PC-3 (cell line): ENCODE measurements around the gene PROSER3. TPM values are rescaled to one million over a fixed set of nuclear protein-coding genes. Genes with fewer than 3 reads are reported as not detected.

Experiments
- ATAC-seq: fragments of 200-7000 bp; cut with Tn5 transposase; 2 replicates; pipeline ENCODE4 v1.9.1; 2020; ENCODE audit warnings: mild to moderate bottlenecking, moderate library complexity
- BruUV-seq: library from RNA; stranded (reverse); fragments of 400-500 nt; replicated peaks from 2 replicates; lab custom pipeline; 2021; lab: Mats Ljungman, UMichigan
- CTCF ChIA-PET: fragments of 300-600 bp; sonication (Branson Sonifier 250); formaldehyde crosslinking; loops from one replicate; lab custom pipeline; 2022; ENCODE audit warnings: antibody characterized with exemption; lab: Charles Lee
- POLR2A ChIA-PET: fragments of 300-600 bp; sonication (Branson Sonifier 250); formaldehyde crosslinking; loops from one replicate; lab custom pipeline; 2022; ENCODE audit warnings: antibody characterized with exemption; ENCODE audit not compliant: unreplicated experiment; lab: Charles Lee
- DNase-seq: peaks from one replicate; pipeline ENCODE4 v3.0.0-alpha.2; 2015
- H2AFZ ChIP-seq: fragments of 300-600 bp; sonication (generic); 2 replicates; pipeline ENCODE4 v1.6.0; 2016; ENCODE audit warnings: antibody characterized with exemption, low read length
- H3F3A ChIP-seq: fragments of 300-600 bp; sonication (generic); one replicate; pipeline ENCODE4 v1.6.0; 2017; ENCODE audit warnings: antibody characterized with exemption, low read length, control low read depth, mild to moderate bottlenecking; ENCODE audit not compliant: unreplicated experiment
- H3K27ac ChIP-seq: fragments of 300-600 bp; sonication (generic); 2 replicates; pipeline ENCODE4 v1.5.1; 2016; ENCODE audit warnings: mild to moderate bottlenecking, low read length
- H3K27me3 ChIP-seq: fragments of 300-600 bp; sonication (generic); 2 replicates; pipeline ENCODE4 v1.6.1; 2016; ENCODE audit warnings: low read length, mixed read lengths
- H3K36me3 ChIP-seq: fragments of 300-600 bp; sonication (generic); 2 replicates; pipeline ENCODE4 v1.6.1; 2016; ENCODE audit warnings: low read depth, mixed run types, low read length, mixed read lengths
- H3K4me1 ChIP-seq: fragments of 300-600 bp; sonication (generic); 2 replicates; pipeline ENCODE4 v1.5.1; 2016; ENCODE audit warnings: low read length; ENCODE audit not compliant: insufficient read depth
- H3K4me2 ChIP-seq: fragments of 300-600 bp; sonication (generic); 2 replicates; pipeline ENCODE4 v1.6.0; 2016; ENCODE audit warnings: low read length
- H3K4me3 ChIP-seq: fragments of 300-600 bp; sonication (generic); 2 replicates; pipeline ENCODE4 v1.5.1; 2016; ENCODE audit warnings: mild to moderate bottlenecking, low read length, mixed read lengths
- H3K79me2 ChIP-seq: fragments of 300-600 bp; sonication (generic); 2 replicates; pipeline ENCODE4 v1.6.1; 2017; ENCODE audit warnings: low read length, mixed read lengths
- H3K9ac ChIP-seq: fragments of 300-600 bp; sonication (generic); 2 replicates; pipeline ENCODE4 v1.6.0; 2016; ENCODE audit warnings: mild to moderate bottlenecking, low read length
- H3K9me2 ChIP-seq: fragments of 300-600 bp; sonication (generic); replicated peaks from 2 replicates; pipeline ENCODE4 v1.6.1; 2016; ENCODE audit warnings: mixed run types, low read length, mixed read lengths
- H3K9me3 ChIP-seq: fragments of 300-600 bp; sonication (generic); 2 replicates; pipeline ENCODE4 v1.6.1; 2016; ENCODE audit warnings: low read length, mixed read lengths
- H4K20me1 ChIP-seq: fragments of 300-600 bp; sonication (generic); 2 replicates; pipeline ENCODE4 v1.6.1; 2016; ENCODE audit warnings: low read length, mixed read lengths
- CTCF ChIP-seq: fragments of 300-600 bp; sonication (generic); conservative IDR thresholded peaks from 2 replicates; pipeline ENCODE4 v1.5.1; 2017; ENCODE audit warnings: antibody characterized with exemption, low read depth, mild to moderate bottlenecking, low read length
- EZH2 ChIP-seq: fragments of 300-600 bp; sonication (generic); IDR thresholded peaks from one replicate; pipeline ENCODE4 v1.6.1; 2017; ENCODE audit warnings: antibody characterized with exemption, mild to moderate bottlenecking, low read length; ENCODE audit not compliant: unreplicated experiment
- EZH2phosphoT487 ChIP-seq: fragments of 300-600 bp; sonication (generic); IDR thresholded peaks from 2 replicates; pipeline ENCODE4 v1.6.1; 2018; ENCODE audit warnings: mild to moderate bottlenecking, antibody characterized with exemption, low read length, borderline replicate concordance
- intact Hi-C: fragments of 100-400 bp; cut with micrococcal nuclease; formaldehyde crosslinking; loops from 2 replicates; pipeline ENCODE4 v1.9.0; 2023
- total RNA-seq: library from RNA; depleted of rRNA; stranded (reverse); fragments of >200 nt; gene quantifications from 2 replicates; pipeline ENCODE4 v1.2.3, GENCODE V29; 2014

PROSER3 gene
- total RNA-seq, 1 experiment from 2014 or later, result 5.5 TPM

- CTCF ChIA-PET, result no interaction called here
Measured at GRCh38 chr19:35797663-35798062, 39.7 kb downstream of the PROSER3 start.

GRCh38 chr19:35801828-35802227, 43.9 kb downstream of the PROSER3 start:
- no peak for TF ChIP-seq EZH2phosphoT487
- no peak for TF ChIP-seq CTCF
- TF ChIP-seq EZH2, result no peak
- H3K9ac ChIP-seq, result no peak overlapping the region
- no TSS peak for BruUV-seq
- H3F3A ChIP-seq, result no peaks in the 10 kb centered on the region
- H3K27ac ChIP-seq, result no peak overlapping the region
- H3K9me2 ChIP-seq, result no peaks in the 10 kb centered on the region
- DNase-seq (no peak), ATAC-seq (no peak)
- H3K4me3 ChIP-seq, result no peak overlapping the region
- ChIA-PET CTCF (no interaction called here), POLR2A (no interaction called here)
- H3K9me3 ChIP-seq, result no peaks in the 10 kb centered on the region
- H4K20me1 ChIP-seq, result no peaks in the 10 kb centered on the region
- H3K4me2 ChIP-seq, result no peak overlapping the region
- H3K4me1 ChIP-seq, result no peaks in the 10 kb centered on the region
- no peaks in the 10 kb centered on the region for H3K36me3 ChIP-seq
- intact Hi-C loops, result no loop called here
- H3K27me3 ChIP-seq, result no peaks in the 10 kb centered on the region
- no peak overlapping the region for H2AFZ ChIP-seq
- H3K79me2 ChIP-seq, result no peaks in the 10 kb centered on the region

More at GRCh38 chr19:35797663-35798062, 39.7 kb downstream of the PROSER3 start:
- no peaks in the 10 kb centered on the region for H3K27me3 ChIP-seq
- no peak overlapping the region for H3K9ac ChIP-seq
- DNase-seq (no peak), ATAC-seq (no peak)
- no peaks in the 10 kb centered on the region for H3K9me2 ChIP-seq
- H2AFZ ChIP-seq, result no peak overlapping the region
- BruUV-seq, result no TSS peak
- H3K4me3 ChIP-seq, result no peak overlapping the region
- H3K27ac ChIP-seq, result no peak overlapping the region
- POLR2A ChIA-PET, result no interaction called here
- TF ChIP-seq CTCF (no peak), EZH2phosphoT487 (no peak), EZH2 (no peak)
- H3F3A ChIP-seq, result no peaks in the 10 kb centered on the region
- H3K4me2 ChIP-seq, result no peak overlapping the region
- no peaks in the 10 kb centered on the region for H3K9me3 ChIP-seq
- no peaks in the 10 kb centered on the region for H3K79me2 ChIP-seq
- intact Hi-C loops, result no loop called here
- no peaks in the 10 kb centered on the region for H3K4me1 ChIP-seq
- no peaks in the 10 kb centered on the region for H3K36me3 ChIP-seq
- no peaks in the 10 kb centered on the region for H4K20me1 ChIP-seq

GRCh38 chr19:35805526-35806102, 47.6 kb downstream of the PROSER3 start:
- no peaks in the 10 kb centered on the region for H3K36me3 ChIP-seq
- no peaks in the 10 kb centered on the region for H4K20me1 ChIP-seq
- H3K4me2 ChIP-seq, result no peak overlapping the region
- ChIA-PET POLR2A (no interaction called here), CTCF (no interaction called here)
- no TSS peak for BruUV-seq
- no peaks in the 10 kb centered on the region for H3F3A ChIP-seq
- no peaks in the 10 kb centered on the region for H3K9me3 ChIP-seq
- H3K79me2 ChIP-seq, result no peaks in the 10 kb centered on the region
- ATAC-seq, result no peak
- no peak overlapping the region for H2AFZ ChIP-seq
- intact Hi-C loops, result no loop called here
- TF ChIP-seq EZH2 (no peak), CTCF (no peak), EZH2phosphoT487 (no peak)
- no peak overlapping the region for H3K9ac ChIP-seq
- H3K4me3 ChIP-seq, result no peak overlapping the region
- no peaks in the 10 kb centered on the region for H3K27me3 ChIP-seq
- no peak overlapping the region for H3K27ac ChIP-seq
- DNase-seq, result no peak
- no peaks in the 10 kb centered on the region for H3K4me1 ChIP-seq
- no peaks in the 10 kb centered on the region for H3K9me2 ChIP-seq
